ENCODE results near the gene SPINK1.

The SPINK1 gene

GRCh38 chr5:147849226-147849625 is 17.8 kb upstream of the SPINK1 start:
- TF ChIP-seq TSHZ2 (CRISPR knock-in tag; IDR thresholded peaks at IDR 0.05), result no peak
- TF ChIP-seq PATZ1 (CRISPR knock-in tag; IDR thresholded peaks at IDR 0.05; ENCODE audit: borderline replicate concordance), result no peak
- no peak for TF ChIP-seq BACH2 (CRISPR knock-in tag; IDR thresholded peaks at IDR 0.05; ENCODE audit: borderline replicate concordance)
- TF ChIP-seq ARNTL (CRISPR knock-in tag; IDR thresholded peaks at IDR 0.05; ENCODE audit: borderline replicate concordance, low read depth), result no peak
- no peak for TF ChIP-seq GLIS3 (CRISPR knock-in tag; IDR thresholded peaks at IDR 0.05)
- no peak for TF ChIP-seq RARB (CRISPR knock-in tag; IDR thresholded peaks at IDR 0.05)
- no peak for TF ChIP-seq ZNF8 (CRISPR knock-in tag; IDR thresholded peaks at IDR 0.05)
- no peak for TF ChIP-seq ESRRG (CRISPR knock-in tag; IDR thresholded peaks at IDR 0.05)
- no peak for TF ChIP-seq CREB5 (CRISPR knock-in tag; IDR thresholded peaks at IDR 0.05; ENCODE audit: low read depth)
- no peak for TF ChIP-seq PPARA (CRISPR knock-in tag; IDR thresholded peaks at IDR 0.05; ENCODE audit: borderline replicate concordance)
- no peak for ATAC-seq

- no peak for ATAC-seq
- no peak for TF ChIP-seq CREB5 (CRISPR knock-in tag; IDR thresholded peaks at IDR 0.05; ENCODE audit: low read depth)
- no peak for TF ChIP-seq PATZ1 (CRISPR knock-in tag; IDR thresholded peaks at IDR 0.05; ENCODE audit: borderline replicate concordance)
Observed at GRCh38 chr5:147845618-147846017, 14.1 kb upstream of the SPINK1 start.

GRCh38 chr5:147844846-147845245 is 13.4 kb upstream of the SPINK1 start:
- no peak for ATAC-seq
- no peak for TF ChIP-seq ESRRG (CRISPR knock-in tag; IDR thresholded peaks at IDR 0.05)
- TF ChIP-seq RARB (CRISPR knock-in tag; IDR thresholded peaks at IDR 0.05), result no peak
- no peak for TF ChIP-seq POU6F1 (CRISPR knock-in tag; IDR thresholded peaks at IDR 0.05; ENCODE audit: borderline replicate concordance, low read depth)
- no peak for TF ChIP-seq OSR1 (CRISPR knock-in tag; IDR thresholded peaks at IDR 0.05)
- TF ChIP-seq ZNF8 (CRISPR knock-in tag; IDR thresholded peaks at IDR 0.05), result no peak
- TF ChIP-seq ZC3H10 (CRISPR knock-in tag; IDR thresholded peaks at IDR 0.05), result no peak
- TF ChIP-seq ZFP3 (CRISPR knock-in tag; IDR thresholded peaks at IDR 0.05), result no peak
- TF ChIP-seq CSRNP3 (CRISPR knock-in tag; IDR thresholded peaks at IDR 0.05), result no peak
- no peak for TF ChIP-seq ZFP30 (CRISPR knock-in tag; IDR thresholded peaks at IDR 0.05)
- no peak for TF ChIP-seq BACH2 (CRISPR knock-in tag; IDR thresholded peaks at IDR 0.05; ENCODE audit: borderline replicate concordance)
- no peak for TF ChIP-seq SNAI2 (CRISPR knock-in tag; IDR thresholded peaks at IDR 0.05)
- no peak for TF ChIP-seq TCF4 (CRISPR knock-in tag; IDR thresholded peaks at IDR 0.05; ENCODE audit: borderline replicate concordance)
- no peak for TF ChIP-seq ZNF565 (CRISPR knock-in tag; conservative IDR thresholded peaks at IDR 0.05; ENCODE audit: low read depth)
- no peak for TF ChIP-seq ISL1 (CRISPR knock-in tag; IDR thresholded peaks at IDR 0.05)
- no peak for TF ChIP-seq ARNTL (CRISPR knock-in tag; IDR thresholded peaks at IDR 0.05; ENCODE audit: borderline replicate concordance, low read depth)

Data from SK-N-SH treated with all-trans-retinoic acid at 6 μM for 48 hours (cell line).